Ascending aorta (tissue), 2 donors: ENCODE data around the gene GRPEL2. TPM values are rescaled to one million over a fixed set of nuclear protein-coding genes. Genes with fewer than 3 reads are reported as not detected.
"Not testable (repeated sequence)": the region's sequence is repeated elsewhere in the genome, so short reads cannot be mapped to it uniquely, and the experiment has no call there.

Experiments used
- DNase-seq, 2 donors: peaks; one replicate each; pipeline ENCODE4 v3.0.0-alpha.2; 2019; ENCODE audit warnings: low spot score in 2 of 2
- H3K27ac ChIP-seq, 2 donors: fragments of 200-600 bp; sonication (generic); one replicate each; pipeline ENCODE4 v1.5.1; 2016 to 2017; ENCODE audit warnings: mild to moderate bottlenecking in 1 of 2
- H3K27me3 ChIP-seq: fragments of 200-600 bp; sonication (generic); one replicate; pipeline ENCODE4 v1.5.1; 2017
- H3K36me3 ChIP-seq, 2 donors: fragments of 200-600 bp; sonication (generic); one replicate each; pipeline ENCODE4 v1.5.1; 2016
- H3K4me1 ChIP-seq, 2 donors: fragments of 200-600 bp; sonication (generic); one replicate each; pipeline ENCODE4 v1.5.1; 2016 to 2017; ENCODE audit warnings: mild to moderate bottlenecking in 1 of 2
- H3K4me3 ChIP-seq, 2 donors: fragments of 200-600 bp; sonication (generic); one replicate each; pipeline ENCODE4 v1.5.1; 2016 to 2017; ENCODE audit warnings: mild to moderate bottlenecking in 1 of 2
- H3K9me3 ChIP-seq, 2 donors: fragments of 200-600 bp; sonication (generic); one replicate each; pipeline ENCODE4 v1.5.1; 2016
- CTCF ChIP-seq, 3 experiments: fragments of 200-600 bp in 2 of 3; fragments of 450-650 bp in 1 of 3; sonication (generic) in 2 of 3; IDR thresholded peaks; one replicate each; pipeline ENCODE4 v1.5.1; 2016 to 2019; ENCODE audit warnings: antibody characterized with exemption in 3 of 3, mild to moderate bottlenecking in 1 of 3, moderate library complexity in 1 of 3
- intact Hi-C: fragments of 100-400 bp; cut with DNase I; formaldehyde crosslinking; loops from one replicate; pipeline ENCODE4 v1.15.1; 2023
- total RNA-seq: library from RNA; depleted of rRNA; stranded (reverse); fragments of >200 nt; gene quantifications from one replicate; pipeline ENCODE4 v1.1.0, GENCODE V29; 2016

The GRPEL2 gene
- total RNA-seq, 1 donor from 2014 or later = 7.8 TPM

- Histone ChIP-seq H3K27me3 (no peaks in the 10 kb centered on the region), H3K4me3 (no peak overlapping the region), H3K9me3 (no peaks in the 10 kb centered on the region), H3K4me1 (peaks cover 8 to 32% of the 10 kb centered on the region in 2 donors), H3K36me3 (no peaks in the 10 kb centered on the region), H3K27ac (no peak overlapping the region)
- no peak for DNase-seq
- TF ChIP-seq CTCF (IDR thresholded peaks at IDR 0.05) = no peak
- intact Hi-C loops = no loop called here
These were observed 46.2 kb downstream of the GRPEL2 start for GRCh38 chr5:149391524-149391923.

GRCh38 chr5:149392718-149393117 lies 47.4 kb downstream of the GRPEL2 start:
- no peaks in the 10 kb centered on the region for H3K27me3 ChIP-seq
- no peaks in the 10 kb centered on the region for H3K36me3 ChIP-seq
- peaks cover 3 to 20% of the 10 kb centered on the region in 2 donors for H3K4me1 ChIP-seq
- no peak for TF ChIP-seq CTCF (IDR thresholded peaks at IDR 0.05)
- H3K9me3 ChIP-seq = no peaks in the 10 kb centered on the region
- H3K27ac ChIP-seq = no peak overlapping the region
- DNase-seq = no peak
- intact Hi-C loops = no loop called here
- no peak overlapping the region for H3K4me3 ChIP-seq

- DNase-seq, H3K27ac ChIP-seq, H3K4me3 ChIP-seq, H3K9me3 ChIP-seq, intact Hi-C loops, H3K4me1 ChIP-seq, H3K27me3 ChIP-seq, H3K36me3 ChIP-seq: not testable (repeated sequence)
These were observed 49.7 kb downstream of the GRPEL2 start for GRCh38 chr5:149394996-149395395.

GRCh38 chr5:149397530-149397929 lies 52.2 kb downstream of the GRPEL2 start:
- Histone ChIP-seq H3K27ac (no peak overlapping the region), H3K4me1 (no peaks in the 10 kb centered on the region), H3K27me3 (no peaks in the 10 kb centered on the region), H3K4me3 (no peak overlapping the region), H3K36me3 (no peaks in the 10 kb centered on the region), H3K9me3 (no peaks in the 10 kb centered on the region)
- no peak for DNase-seq
- intact Hi-C loops = no loop called here
- no peak for TF ChIP-seq CTCF (IDR thresholded peaks at IDR 0.05)

- intact Hi-C loops, DNase-seq, H3K4me1 ChIP-seq, H3K27ac ChIP-seq, H3K36me3 ChIP-seq, H3K9me3 ChIP-seq, H3K4me3 ChIP-seq, H3K27me3 ChIP-seq: not testable (repeated sequence)
These were observed 53.5 kb downstream of the GRPEL2 start for GRCh38 chr5:149398747-149399266.

GRCh38 chr5:149399775-149400174 lies 54.5 kb downstream of the GRPEL2 start:
- Histone ChIP-seq H3K27ac (no peak overlapping the region), H3K9me3 (no peaks in the 10 kb centered on the region), H3K4me1 (peaks cover 4 to 13% of the 10 kb centered on the region in 2 donors), H3K4me3 (no peak overlapping the region), H3K36me3 (no peaks in the 10 kb centered on the region), H3K27me3 (no peaks in the 10 kb centered on the region)
- DNase-seq = no peak
- no peak for TF ChIP-seq CTCF (IDR thresholded peaks at IDR 0.05)
- intact Hi-C loops = no loop called here

- Histone ChIP-seq H3K4me3 (no peak overlapping the region), H3K27me3 (no peaks in the 10 kb centered on the region), H3K9me3 (no peaks in the 10 kb centered on the region), H3K4me1 (peaks cover 10 to 18% of the 10 kb centered on the region in 2 donors), H3K27ac (no peak overlapping the region), H3K36me3 (no peaks in the 10 kb centered on the region)
- DNase-seq = no peak
- intact Hi-C loops = no loop called here
- TF ChIP-seq CTCF (IDR thresholded peaks at IDR 0.05) = no peak
These were observed 55.0 kb downstream of the GRPEL2 start for GRCh38 chr5:149400304-149400703.
